Keratinocyte (primary cell): ENCODE data around the gene FNDC10. TPM values are rescaled to one million over a fixed set of nuclear protein-coding genes. Genes with fewer than 3 reads are reported as not detected.
"Not testable (repeated sequence)": the region's sequence is repeated elsewhere in the genome, so short reads cannot be mapped to it uniquely, and the experiment has no call there.

Experiments used
- DNase-seq: peaks from one replicate; pipeline ENCODE4 v3.0.0-alpha.2; 2011; ENCODE audit warnings: low read depth, missing footprints, low spot score
- FAIRE-seq: peaks from 2 replicates; lab custom pipeline; 2011; peaks lifted over from hg19 to GRCh38; lab: Jason Lieb, UNC
- H2AFZ ChIP-seq: 2 replicates; pipeline ENCODE4 v1.6.0; 2012; ENCODE audit warnings: low read length, control low read depth, inconsistent platforms; ENCODE audit not compliant: control insufficient read depth
- H3K27ac ChIP-seq: 2 replicates; pipeline ENCODE4 v1.5.1; 2011; ENCODE audit warnings: low read length; ENCODE audit not compliant: control insufficient read depth, insufficient read depth
- H3K27me3 ChIP-seq: 3 replicates; pipeline ENCODE4 v1.6.0; 2011; ENCODE audit warnings: low read length; ENCODE audit not compliant: control insufficient read depth, insufficient read depth; ENCODE audit errors: extremely low read depth
- H3K36me3 ChIP-seq, 2 experiments: 2 replicates in 1 of 2; 3 replicates in 1 of 2; pipeline ENCODE4 v1.5.1; 2011; ENCODE audit warnings: low read length in 2 of 2, mild to moderate bottlenecking in 1 of 2; ENCODE audit not compliant: control insufficient read depth in 2 of 2, insufficient read depth in 2 of 2; ENCODE audit errors: extremely low read depth in 1 of 2
- H3K4me1 ChIP-seq: 3 replicates; pipeline ENCODE4 v1.5.1; 2011; ENCODE audit warnings: low read length; ENCODE audit not compliant: control insufficient read depth, insufficient read depth; ENCODE audit errors: extremely low read depth
- H3K4me2 ChIP-seq: 3 replicates; pipeline ENCODE4 v1.6.0; 2011; ENCODE audit warnings: low read depth, low read length; ENCODE audit not compliant: control insufficient read depth, insufficient read depth; ENCODE audit errors: extremely low read depth
- H3K4me3 ChIP-seq, 3 experiments: fragments of 200-600 bp in 1 of 3; sonication (generic) in 1 of 3; 2 replicates in 2 of 3; 3 replicates in 1 of 3; pipeline ENCODE4 v1.5.1; 2011 to 2016; ENCODE audit warnings: low read length in 3 of 3, mild to moderate bottlenecking in 3 of 3, control low read depth in 2 of 3, inconsistent platforms in 1 of 3, low read depth in 1 of 3, mixed read lengths in 1 of 3, mixed run types in 1 of 3, moderate library complexity in 1 of 3; ENCODE audit not compliant: control insufficient read depth in 2 of 3, insufficient read depth in 2 of 3; ENCODE audit errors: extremely low read depth in 1 of 3
- H3K79me2 ChIP-seq: 2 replicates; pipeline ENCODE4 v1.6.0; 2012; ENCODE audit warnings: low read length; ENCODE audit not compliant: control insufficient read depth, insufficient read depth
- H3K9ac ChIP-seq: 3 replicates; pipeline ENCODE4 v1.6.0; 2011; ENCODE audit warnings: low read length; ENCODE audit not compliant: control insufficient read depth, insufficient read depth; ENCODE audit errors: extremely low read depth
- H3K9me1 ChIP-seq: 3 replicates; pipeline ENCODE4 v1.6.0; 2011; ENCODE audit warnings: low read length; ENCODE audit not compliant: control insufficient read depth, insufficient read depth; ENCODE audit errors: extremely low read depth
- H3K9me3 ChIP-seq: 2 replicates; pipeline ENCODE4 v1.5.1; 2012; ENCODE audit warnings: low read depth, low read length; ENCODE audit not compliant: control insufficient read depth
- H4K20me1 ChIP-seq: 3 replicates; pipeline ENCODE4 v1.6.0; 2011; ENCODE audit warnings: low read length; ENCODE audit not compliant: control insufficient read depth, insufficient read depth; ENCODE audit errors: extremely low read depth
- CTCF ChIP-seq, 3 experiments: IDR thresholded peaks in 1 of 3; conservative IDR thresholded peaks in 1 of 3; optimal IDR thresholded peaks in 1 of 3; 2 replicates in 2 of 3; 3 replicates in 1 of 3; pipeline versions ENCODE3 to v1.5.1; 2011; ENCODE audit warnings: low read length in 3 of 3, mild to moderate bottlenecking in 3 of 3, moderate library complexity in 2 of 3, control low read depth in 1 of 3, inconsistent platforms in 1 of 3; ENCODE audit not compliant: insufficient read depth in 2 of 3; ENCODE audit errors: extremely low read depth in 1 of 3
- EZH2 ChIP-seq: IDR thresholded peaks from one replicate; pipeline ENCODE4 v1.6.1; 2012; ENCODE audit warnings: inconsistent platforms, mild to moderate bottlenecking, low read length, moderate library complexity
- dilution Hi-C: fragments of 300-500 bp; cut with MboI; formaldehyde crosslinking; loops from one replicate; pipeline ENCODE4 v1.7.0; 2020; ENCODE audit warnings: low sequenced_read_pairs; ENCODE audit not compliant: extremely low pct_ligation_motif_present
- polyA minus RNA-seq, 3 experiments: library from RNA; depleted of rRNA, polyadenylated mRNA; stranded (reverse); fragments of >200 nt; gene quantifications; 1 replicate in 1 of 3; 2 replicates in 1 of 3; 3 replicates in 1 of 3; pipeline ENCODE4 v1.2.3, GENCODE V29; 2011
- polyA plus RNA-seq, 5 experiments: library from polyadenylated mRNA; depleted of rRNA in 3 of 5; stranded (reverse) in 3 of 5; stranded (forward) in 1 of 5; unstranded in 1 of 5; fragments of >200 nt; gene quantifications; 1 replicate in 1 of 5; 2 replicates in 3 of 5; 3 replicates in 1 of 5; pipeline versions ENCODE4 v1.2.1 to v1.2.3, GENCODE V29; 2011 to 2012; ENCODE audit warnings: missing spikeins in 2 of 5, low read depth in 1 of 5, low replicate concordance in 1 of 5

FNDC10 gene
- polyA plus RNA-seq (1.2 to 2.8 TPM (median 2.2 TPM) in 3 replicates), polyA minus RNA-seq (1.4 to 5.3 TPM (median 1.9 TPM) in 3 replicates)
- polyA plus RNA-seq (2011; ENCODE audit: low read depth) = 0.62 TPM
- 2.6 and 7.5 TPM in 2 replicates for polyA plus RNA-seq (2011; cell fraction: cytosol; rRNA removed)
- polyA plus RNA-seq (2011; cell fraction: nucleus; rRNA removed) = 1.5 and 3.2 TPM in 2 replicates
- 5.9 and 6.6 TPM in 2 replicates for polyA plus RNA-seq (2012; ENCODE audit: low replicate concordance)
- polyA minus RNA-seq (2011; cell fraction: cytosol; rRNA and poly(A)+ RNA removed) = 12.9 TPM
- polyA minus RNA-seq (2011; cell fraction: nucleus; rRNA and poly(A)+ RNA removed) = 1.4 and 2.6 TPM in 2 replicates

GRCh38 chr1:1599935-1600860 is at the start of gene FNDC10:
TSS of gene FNDC10 (minus strand) at chr1:1600135. CDS start at chr1:1600015, 120 bp downstream.
- peak within 1 kb of the TSS; percentile 63 for H2AFZ ChIP-seq
- FAIRE-seq (no peak), DNase-seq (no peak)
- H3K27me3 ChIP-seq = peaks cover 21% of the 10 kb centered on the region
- no peaks in the 10 kb centered on the region for H3K9me3 ChIP-seq
- dilution Hi-C loops = no loop called here
- no peaks in the 10 kb centered on the region for H3K9me1 ChIP-seq
- no peaks in the 10 kb centered on the region for H4K20me1 ChIP-seq
- TF ChIP-seq CTCF (optimal IDR thresholded peaks at IDR 0.05 in 1 of 3, IDR thresholded peaks at IDR 0.05 in 1 of 3, conservative IDR thresholded peaks at IDR 0.05 in 1 of 3; ENCODE audit: extremely low read depth in 1 of 3, insufficient read depth in 2 of 3, low read length in 3 of 3) = no peak
- TF ChIP-seq EZH2 = no peak
- no peak within 1 kb of the TSS for H3K27ac ChIP-seq
- no peak within 1 kb of the TSS for H3K9ac ChIP-seq
- peak within 1 kb of the TSS; percentile 39 to 58 (median 43) for H3K4me3 ChIP-seq
- peak within 1 kb of the TSS; percentile 78 for H3K4me2 ChIP-seq
- no peaks in the 10 kb centered on the region for H3K79me2 ChIP-seq
- H3K36me3 ChIP-seq = no peaks in the 10 kb centered on the region
- peaks cover 2% of the 10 kb centered on the region for H3K4me1 ChIP-seq

GRCh38 chr1:1648265-1648664 is 48.3 kb upstream of the FNDC10 start:
- H4K20me1 ChIP-seq, H3K9me1 ChIP-seq, H3K9me3 ChIP-seq, H3K79me2 ChIP-seq, H3K27ac ChIP-seq, dilution Hi-C loops, DNase-seq, H3K4me3 ChIP-seq, H2AFZ ChIP-seq, H3K27me3 ChIP-seq, FAIRE-seq, H3K9ac ChIP-seq, H3K4me2 ChIP-seq, H3K4me1 ChIP-seq: not testable (repeated sequence)
- peaks cover 4 to 15% of the 10 kb centered on the region in 2 experiments for H3K36me3 ChIP-seq

GRCh38 chr1:1647567-1648241 is 47.8 kb upstream of the FNDC10 start:
- H3K9ac ChIP-seq, H2AFZ ChIP-seq, H3K27ac ChIP-seq, H3K9me3 ChIP-seq, H3K4me2 ChIP-seq, DNase-seq, dilution Hi-C loops, H3K4me3 ChIP-seq, H3K9me1 ChIP-seq, H3K27me3 ChIP-seq, FAIRE-seq, H3K79me2 ChIP-seq, H3K4me1 ChIP-seq, H4K20me1 ChIP-seq: not testable (repeated sequence)
- peaks cover 4 to 15% of the 10 kb centered on the region in 2 experiments for H3K36me3 ChIP-seq

GRCh38 chr1:1646326-1646725 is 46.4 kb upstream of the FNDC10 start:
- DNase-seq, H3K4me2 ChIP-seq, H2AFZ ChIP-seq, H3K9me3 ChIP-seq, H4K20me1 ChIP-seq, H3K9ac ChIP-seq, H3K27me3 ChIP-seq, H3K4me1 ChIP-seq, H3K9me1 ChIP-seq, H3K79me2 ChIP-seq, H3K27ac ChIP-seq, FAIRE-seq, dilution Hi-C loops, H3K4me3 ChIP-seq: not testable (repeated sequence)
- peaks cover 4 to 10% of the 10 kb centered on the region in 2 experiments for H3K36me3 ChIP-seq
